Fibroblast of skin of back (primary cell): ENCODE data around the gene NOS1AP.
"Not testable (repeated sequence)": the region's sequence is repeated elsewhere in the genome, so short reads cannot be mapped to it uniquely, and the experiment has no call there.

ENCODE experiments used
- DNase-seq: peaks from one replicate; pipeline ENCODE4 v3.0.0-alpha.2; 2013

The NOS1AP gene

GRCh38 chr1:162171111-162171510 is 101.6 kb downstream of the NOS1AP start:
- no peak for DNase-seq

DNA sequence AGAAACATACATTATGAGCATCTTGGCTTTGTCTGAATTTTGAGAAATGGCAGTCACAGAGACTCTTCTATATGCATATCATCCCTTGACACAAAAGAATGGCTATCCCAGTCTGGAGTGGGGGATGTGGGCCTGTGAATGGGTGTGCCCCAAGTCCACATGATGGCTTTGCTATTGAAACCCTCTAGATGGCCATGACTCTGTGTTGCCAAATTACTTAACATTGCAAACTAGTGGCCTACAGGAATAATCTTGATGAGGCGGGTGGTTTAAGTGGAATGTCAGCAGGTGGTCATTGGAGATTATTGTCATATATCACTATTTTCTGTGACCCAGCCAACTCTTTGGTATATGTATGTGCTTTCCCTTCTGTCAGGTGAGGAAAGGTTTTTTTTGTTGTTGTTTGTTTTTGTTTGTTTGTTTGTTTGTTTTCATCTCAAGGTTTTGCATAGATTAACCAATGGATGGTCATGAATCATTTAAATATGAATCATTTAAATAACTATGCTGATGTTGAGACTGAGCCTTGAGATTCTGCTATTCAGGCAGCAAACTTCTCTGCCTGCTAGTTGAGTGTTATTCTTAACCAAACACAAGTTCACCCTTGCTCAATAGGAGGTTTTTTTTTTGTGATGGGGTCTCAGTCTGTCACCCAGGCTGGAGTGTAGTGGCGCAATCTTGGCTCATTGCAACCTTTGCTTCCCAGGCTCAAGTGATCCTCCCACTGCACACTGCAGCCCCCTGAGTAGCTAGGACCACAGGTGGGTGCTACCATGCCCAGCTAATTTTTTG is 103.0 kb downstream of the NOS1AP start:
- no peak for DNase-seq

GRCh38 chr1:162173607-162174006 is 104.1 kb downstream of the NOS1AP start:
- not testable (repeated sequence) for DNase-seq

DNA sequence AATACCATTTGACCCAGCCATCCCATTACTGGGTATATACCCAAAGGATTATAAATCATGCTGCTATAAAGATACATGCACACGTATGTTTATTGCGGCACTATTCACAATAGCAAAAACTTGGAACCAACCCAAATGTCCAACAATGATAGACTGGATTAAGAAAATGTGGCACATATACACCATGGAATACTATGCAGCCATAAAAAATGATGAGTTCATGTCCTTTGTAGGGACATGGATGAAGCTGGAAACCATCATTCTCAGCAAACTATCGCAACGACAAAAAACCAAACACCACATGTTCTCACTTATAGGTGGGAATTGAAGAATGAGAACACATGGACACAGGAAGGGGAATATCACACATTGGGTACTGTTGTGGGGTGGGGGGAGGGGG is 104.5 kb downstream of the NOS1AP start:
- not testable (repeated sequence) for DNase-seq

DNA sequence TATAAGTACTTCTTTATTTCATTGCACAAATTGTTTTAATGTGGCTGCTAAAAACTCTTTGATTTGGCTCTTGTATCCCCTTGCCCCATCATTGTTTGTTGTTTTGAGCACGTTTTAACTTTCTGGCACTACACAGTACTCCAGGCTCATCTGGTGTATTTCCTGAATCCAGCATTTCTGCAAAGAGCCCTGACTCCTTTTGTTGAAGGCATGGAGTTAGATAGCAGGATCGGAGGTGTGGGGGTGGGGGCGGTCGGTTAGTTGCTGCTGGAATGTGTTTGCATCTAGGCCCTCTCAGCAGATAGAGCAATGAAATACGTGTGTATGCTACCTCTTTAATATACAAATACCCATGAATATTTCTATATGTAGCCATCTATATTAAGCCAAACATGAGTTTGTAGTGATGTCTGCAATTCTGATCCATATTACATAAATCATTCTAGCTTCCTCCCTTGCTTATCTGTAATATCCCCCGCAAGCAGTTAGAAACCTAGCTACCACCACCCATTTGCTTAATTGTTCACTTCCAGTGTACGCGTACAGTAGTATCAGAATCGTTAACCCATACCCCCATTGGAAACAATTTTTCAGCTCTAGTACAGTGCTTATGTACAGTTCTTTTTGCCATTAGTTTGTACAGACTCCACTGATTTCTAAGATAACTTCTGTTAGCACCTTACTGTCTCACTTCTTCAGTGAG is 106.0 kb downstream of the NOS1AP start:
- no peak for DNase-seq

DNA sequence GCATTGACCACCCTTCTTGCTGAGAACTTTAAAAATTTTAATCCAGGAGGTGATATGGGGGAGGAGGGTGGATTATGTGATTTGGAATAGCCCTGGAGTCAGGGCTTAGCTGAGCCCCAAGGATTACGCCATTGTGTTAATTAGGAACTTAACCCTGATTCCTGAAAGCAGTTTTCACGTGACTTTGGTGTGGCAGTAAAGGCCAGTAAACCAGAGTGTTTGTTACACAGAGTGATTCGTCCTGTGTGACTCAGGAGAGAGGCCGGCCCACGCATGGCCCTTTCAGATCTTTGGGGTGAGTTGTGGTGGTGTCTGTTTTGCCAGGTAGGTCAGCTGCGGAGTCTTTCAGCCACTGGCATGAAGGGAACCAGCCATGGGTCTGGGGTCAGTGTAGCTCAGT is 107.6 kb downstream of the NOS1AP start:
- no peak for DNase-seq

- no peak for DNase-seq
These were observed 108.9 kb downstream of the NOS1AP start for GRCh38 chr1:162178432-162178831.

DNA sequence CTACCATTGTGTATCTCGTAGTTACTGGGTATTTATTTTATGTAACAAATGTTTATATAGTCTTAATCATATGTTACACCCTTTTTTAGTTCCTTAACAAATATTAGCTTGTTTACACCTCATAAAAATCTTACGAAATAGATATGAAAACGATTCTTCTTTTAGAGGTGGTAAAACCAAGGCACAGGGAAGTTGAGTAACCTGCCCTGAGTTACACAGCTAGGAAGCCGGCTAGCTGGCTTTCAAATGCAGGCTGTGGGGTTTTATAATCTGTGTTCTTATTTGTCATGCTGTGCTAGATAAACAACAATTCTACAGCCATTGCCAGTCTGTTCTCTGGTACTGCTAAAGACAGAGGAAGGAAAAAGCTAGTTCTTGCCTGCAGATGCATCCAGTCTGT is 109.6 kb downstream of the NOS1AP start:
- DNase-seq: no peak

DNA sequence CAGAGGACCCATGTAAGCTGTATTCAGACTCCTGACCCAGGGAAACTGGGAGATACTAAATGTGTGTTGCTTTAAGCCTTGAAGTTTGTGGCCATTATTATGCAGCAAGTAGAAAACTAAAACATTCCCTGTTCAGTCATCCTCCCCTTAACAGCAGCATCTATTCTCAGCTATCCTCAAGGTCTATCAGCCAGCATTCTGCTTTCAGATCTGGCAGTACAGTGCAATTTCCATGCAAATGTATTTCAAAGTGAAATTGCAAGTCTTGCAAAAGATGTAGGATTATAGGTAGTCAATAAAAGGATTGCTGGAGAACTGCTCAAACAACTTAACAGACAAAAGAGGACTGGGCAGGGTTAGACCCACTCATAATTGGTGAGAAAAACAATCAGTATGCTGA is 111.3 kb downstream of the NOS1AP start:
- DNase-seq: no peak

- DNase-seq: no peak
These were observed 112.6 kb downstream of the NOS1AP start for GRCh38 chr1:162182090-162182489.

DNA sequence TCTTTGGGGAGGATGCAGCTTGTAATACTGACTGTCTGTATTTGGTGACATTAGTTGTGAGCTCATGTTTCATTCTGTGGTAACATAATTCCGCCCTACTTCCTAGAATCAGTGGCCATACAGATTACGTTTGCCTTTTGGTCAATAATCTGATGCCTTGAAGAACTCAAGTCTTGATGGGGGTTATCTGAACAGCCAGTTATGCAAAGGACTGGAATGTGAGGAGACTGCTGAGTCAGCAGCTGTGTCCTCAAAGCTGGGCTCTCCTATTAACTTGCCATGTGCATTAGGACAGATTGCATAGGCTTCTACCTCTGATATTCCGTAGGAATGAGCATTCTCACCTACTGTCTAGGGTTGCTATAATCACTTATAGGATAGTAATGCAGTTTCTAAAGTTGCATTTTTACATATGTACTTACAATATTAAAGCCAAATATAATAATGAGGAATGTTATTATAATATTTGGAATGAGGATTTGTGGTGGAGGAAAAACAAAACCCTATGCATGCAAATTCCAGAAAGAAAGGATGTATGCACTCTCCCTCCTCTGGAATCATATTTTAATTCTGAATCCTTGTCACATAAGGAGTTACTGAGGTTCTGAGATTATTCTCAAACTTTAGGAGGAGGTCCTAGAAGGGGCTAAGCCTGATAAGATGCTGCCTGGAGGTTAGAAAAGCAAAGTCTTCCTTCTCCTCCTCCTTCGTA is 116.0 kb downstream of the NOS1AP start:
- peak; percentile 61 for DNase-seq

- peak; percentile 33 for DNase-seq
These were observed 116.5 kb downstream of the NOS1AP start for GRCh38 chr1:162186026-162186374.

DNA sequence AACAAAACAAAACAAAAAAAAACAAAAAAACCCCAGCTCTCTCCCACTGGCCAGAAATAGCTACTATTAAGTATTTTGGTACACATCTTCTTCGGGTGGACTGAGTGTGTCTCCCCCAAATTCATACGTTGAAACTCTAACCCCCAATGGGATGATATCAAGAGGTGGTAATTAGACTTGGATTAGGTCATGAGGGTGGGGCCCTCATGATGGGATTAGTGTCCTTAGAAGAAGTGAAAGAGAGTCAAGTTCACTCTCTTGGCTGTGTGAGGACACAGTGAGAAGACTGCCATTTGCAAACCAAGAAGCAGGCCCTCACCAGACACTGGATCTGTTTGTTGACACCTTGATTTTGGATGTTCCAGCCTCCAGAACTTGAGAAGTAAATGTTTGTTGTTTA is 116.9 kb downstream of the NOS1AP start:
- DNase-seq: no peak

- no peak for DNase-seq
These were observed 118.3 kb downstream of the NOS1AP start for GRCh38 chr1:162187687-162188276.

DNA sequence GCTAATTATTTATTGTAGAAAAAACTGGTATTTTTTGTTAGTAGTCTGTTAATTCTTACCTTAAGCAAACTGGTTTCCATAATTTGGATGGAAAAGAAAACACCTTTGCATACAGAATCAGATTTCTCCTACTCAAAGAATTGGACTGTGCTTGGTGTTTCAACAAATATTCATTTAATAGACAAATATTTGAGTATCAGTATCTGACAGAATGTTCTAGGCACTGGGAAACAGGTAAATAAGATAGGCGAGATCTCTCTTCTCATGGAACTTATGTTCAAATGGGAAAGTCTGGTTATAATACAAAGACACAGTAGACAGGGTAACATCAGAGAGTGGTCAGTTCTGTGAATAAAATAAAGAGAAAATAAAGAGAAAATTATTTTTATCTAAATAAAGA is 119.9 kb downstream of the NOS1AP start:
- DNase-seq: no peak

GRCh38 chr1:162191396-162192305 is 122.2 kb downstream of the NOS1AP start:
- DNase-seq: no peak

- no peak for DNase-seq
These were observed 122.8 kb downstream of the NOS1AP start for GRCh38 chr1:162192306-162192678.

- DNase-seq: no peak
These were observed 123.3 kb downstream of the NOS1AP start for GRCh38 chr1:162192763-162193162.

DNA sequence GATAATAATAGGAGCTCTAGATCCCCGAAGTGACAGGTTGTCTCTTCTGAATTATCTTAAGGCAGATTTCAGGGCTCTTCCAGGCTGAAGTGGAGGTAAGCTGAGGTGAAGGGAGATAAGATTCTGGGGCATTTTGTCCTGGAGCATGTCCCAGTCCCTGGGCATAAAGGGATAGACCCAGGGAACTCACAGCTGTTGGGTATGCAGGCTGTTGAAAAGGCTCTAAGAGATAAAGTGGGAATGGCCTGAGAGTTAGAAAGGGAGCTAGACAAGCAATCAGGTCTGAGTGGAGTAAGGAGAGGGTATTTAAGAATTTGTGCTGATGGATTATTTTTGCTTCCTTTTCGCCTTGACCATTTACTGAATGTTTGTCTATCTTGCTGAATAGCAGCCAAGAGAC is 123.7 kb downstream of the NOS1AP start:
- DNase-seq: no peak

DNA sequence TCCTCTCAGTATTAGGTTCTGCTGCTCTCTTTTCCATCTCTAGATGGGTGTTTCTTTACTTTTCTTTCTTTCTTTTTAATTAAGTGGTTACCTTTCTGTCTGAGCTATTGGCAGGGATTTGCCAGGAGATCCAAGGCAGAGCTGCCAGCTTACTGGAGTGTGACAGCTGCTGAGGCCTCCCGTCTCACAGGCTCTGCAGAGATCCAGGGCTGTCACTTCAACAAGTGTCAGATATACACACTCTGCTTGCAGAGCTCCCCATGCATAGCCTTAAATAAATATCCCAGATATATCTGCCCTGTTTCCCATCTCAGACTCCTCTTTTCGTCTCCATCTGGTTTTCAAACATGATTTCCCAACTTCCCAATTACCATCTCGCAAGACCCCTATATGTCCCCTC is 124.3 kb downstream of the NOS1AP start:
- DNase-seq: no peak

DNA sequence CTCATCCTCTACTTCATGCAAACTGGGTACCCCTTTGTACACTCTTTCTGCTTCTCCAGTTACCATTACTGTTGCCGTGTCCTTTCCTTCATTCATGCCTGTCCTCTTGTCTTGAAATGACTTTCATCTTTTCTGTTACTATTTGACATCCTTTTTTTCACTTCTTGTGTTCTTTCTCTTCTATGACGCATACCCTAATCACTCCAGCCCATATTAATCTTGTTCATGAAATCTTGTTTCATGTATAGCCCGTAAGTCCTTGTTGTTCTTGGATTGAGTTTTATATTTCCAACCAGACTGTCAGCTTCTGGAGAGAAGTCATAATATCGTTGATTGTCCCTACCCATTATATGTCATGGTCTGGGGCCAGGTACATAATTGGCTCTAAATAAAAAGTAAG is 126.1 kb downstream of the NOS1AP start:
- DNase-seq: no peak

DNA sequence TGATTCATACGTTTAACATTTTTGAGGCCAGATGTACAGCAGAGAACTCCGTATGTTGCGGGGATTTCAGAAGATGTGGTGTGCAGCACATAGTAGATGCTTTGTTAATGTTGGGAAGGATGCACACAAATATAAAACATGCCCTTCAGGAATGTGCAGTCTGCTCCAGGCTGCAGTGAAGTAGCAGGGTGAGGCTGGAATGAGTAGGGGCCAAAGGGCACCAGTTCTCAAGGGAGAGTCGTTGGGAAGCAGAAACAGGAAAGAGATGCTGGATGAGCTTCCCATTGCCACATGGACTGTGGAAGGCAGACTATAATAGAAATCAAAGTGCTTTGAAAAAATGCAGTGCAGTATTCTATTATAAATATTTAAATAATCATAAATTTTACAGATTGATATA is 126.9 kb downstream of the NOS1AP start:
- no peak for DNase-seq
